Suprapubic skin (tissue), 4 donors: ENCODE measurements around the gene RETREG2.

Experiments used
- CTCF ChIP-seq, 2 donors: fragments of 200-600 bp in 1 of 2; fragments of 450-650 bp in 1 of 2; sonication (generic) in 1 of 2; IDR thresholded peaks; one replicate each; pipeline ENCODE4 v1.5.1; 2016 to 2019; ENCODE audit warnings: antibody characterized with exemption in 2 of 2, mild to moderate bottlenecking in 1 of 2, moderate library complexity in 1 of 2
- POLR2A ChIP-seq, 2 donors: fragments of 450-650 bp; IDR thresholded peaks; one replicate each; pipeline ENCODE4 v1.6.1; 2017; ENCODE audit warnings: antibody characterized with exemption in 2 of 2, mild to moderate bottlenecking in 2 of 2, moderate library complexity in 2 of 2
- POLR2AphosphoS5 ChIP-seq, 3 donors: sonication (generic); formaldehyde crosslinking; IDR thresholded peaks; one replicate each; pipeline ENCODE4 v1.6.1; 2017; ENCODE audit warnings: antibody characterized with exemption in 3 of 3

GRCh38 chr2:219131327-219131726 is 46.7 kb upstream of the RETREG2 start:
- TF ChIP-seq CTCF (IDR thresholded peaks at IDR 0.05) (no peak), POLR2A (IDR thresholded peaks at IDR 0.05) (no peak), POLR2AphosphoS5 (IDR thresholded peaks at IDR 0.05) (no peak)
